Measurements from ENCODE around the gene MATN1. TPM values are rescaled to one million over a fixed set of nuclear protein-coding genes. Genes with fewer than 3 reads are reported as not detected.
A peak's percentile ranks its signal among the peaks of the same experiment; 100 is the strongest.

The MATN1 gene
- polyA plus RNA-seq, 5 donors: 0.30 to 0.97 (median 0.49) TPM

- DNase-seq: no peak
Observed at GRCh38 chr1:30719406-30720270, 3.7 kb downstream of the MATN1 start.

- DNase-seq: peak; percentile 95
Observed at GRCh38 chr1:30718636-30719405, 4.6 kb downstream of the MATN1 start.

- DNase-seq: peak; percentile 94
Observed at GRCh38 chr1:30718091-30718635, 5.2 kb downstream of the MATN1 start.

GRCh38 chr1:30716646-30717045, 6.7 kb downstream of the MATN1 start:
- no peak for DNase-seq

- DNase-seq: no peak
Observed at GRCh38 chr1:30715886-30716285, 7.5 kb downstream of the MATN1 start.

GRCh38 chr1:30715216-30715615, 8.2 kb downstream of the MATN1 start:
- no peak for DNase-seq

GRCh38 chr1:30714536-30715090, 8.8 kb downstream of the MATN1 start:
- no peak for DNase-seq

- DNase-seq: no peak
Observed at GRCh38 chr1:30714025-30714424, 9.4 kb downstream of the MATN1 start.

GRCh38 chr1:30713311-30713710, 10.1 kb downstream of the MATN1 start:
- no peak for DNase-seq

- no peak for DNase-seq
Observed at GRCh38 chr1:30712583-30712982, 10.8 kb downstream of the MATN1 start.

- no peak for DNase-seq
Observed at GRCh38 chr1:30710407-30710806, 13.0 kb downstream of the MATN1 start.

- DNase-seq: no peak
Observed at GRCh38 chr1:30708361-30708728, 15.0 kb downstream of the MATN1 start.

GRCh38 chr1:30707412-30708360, 15.7 kb downstream of the MATN1 start:
- DNase-seq: peak in 1 of 2 donors; percentile 64

GRCh38 chr1:30706528-30706927, 16.9 kb downstream of the MATN1 start:
- no peak for DNase-seq

GRCh38 chr1:30705698-30706097, 17.7 kb downstream of the MATN1 start:
- no peak for DNase-seq

GRCh38 chr1:30704765-30705509, 18.4 kb downstream of the MATN1 start:
- no peak for DNase-seq

- no peak for DNase-seq
Observed at GRCh38 chr1:30704271-30704670, 19.1 kb downstream of the MATN1 start.

- no peak for DNase-seq
Observed at GRCh38 chr1:30702823-30703222, 20.6 kb downstream of the MATN1 start.

GRCh38 chr1:30701258-30701633, 22.1 kb downstream of the MATN1 start:
- no peak for DNase-seq

- no peak for DNase-seq
Observed at GRCh38 chr1:30700528-30701257, 22.7 kb downstream of the MATN1 start.
